Endothelial cell (in vitro differentiated cells): Measurements from ENCODE around the gene SEMA3D. TPM values are rescaled to one million over a fixed set of nuclear protein-coding genes. Genes with fewer than 3 reads are reported as not detected.

Experiments used
- DNase-seq: peaks from one replicate; pipeline ENCODE4 v3.0.0; 2021; ENCODE audit warnings: low spot score
- H3K27ac Mint-ChIP-seq: one replicate; pipeline ENCODE4 v1.8.0; 2021; ENCODE audit warnings: mixed read lengths, inconsistent platforms; ENCODE audit not compliant: unreplicated experiment
- H3K27me3 Mint-ChIP-seq: one replicate; pipeline ENCODE4 v1.8.0; 2021; ENCODE audit warnings: mild to moderate bottlenecking, moderate library complexity, mixed read lengths, inconsistent platforms; ENCODE audit not compliant: unreplicated experiment
- H3K36me3 Mint-ChIP-seq: one replicate; pipeline ENCODE4 v1.8.0; 2021; ENCODE audit warnings: mild to moderate bottlenecking, low read depth, mixed read lengths, inconsistent platforms; ENCODE audit not compliant: unreplicated experiment
- H3K4me1 Mint-ChIP-seq: one replicate; pipeline ENCODE4 v1.8.0; 2021; ENCODE audit warnings: mild to moderate bottlenecking, mixed read lengths, inconsistent platforms; ENCODE audit not compliant: unreplicated experiment
- H3K4me3 Mint-ChIP-seq: one replicate; pipeline ENCODE4 v1.8.0; 2021; ENCODE audit warnings: mild to moderate bottlenecking, mixed read lengths, inconsistent platforms; ENCODE audit not compliant: unreplicated experiment
- H3K9me3 Mint-ChIP-seq: one replicate; pipeline ENCODE4 v1.8.0; 2021; ENCODE audit warnings: mixed read lengths, inconsistent platforms; ENCODE audit not compliant: unreplicated experiment
- CTCF ChIP-seq: fragments of 200-600 bp; sonication (generic); IDR thresholded peaks from one replicate; pipeline ENCODE4 v1.5.0; 2021; ENCODE audit warnings: antibody characterized with exemption; ENCODE audit not compliant: unreplicated experiment
- total RNA-seq: library from RNA; stranded (reverse); fragmentation: NEBNext Ultra II Directional; extraction: Animal tissue kit (Norgen Biotek cat#: 25700); gene quantifications from one replicate; pipeline ENCODE4 v1.2.1, GENCODE V29; 2021; ENCODE audit not compliant: unreplicated experiment

SEMA3D gene
- total RNA-seq, 1 donor from 2014 or later = 1.8 TPM

- Mint-ChIP-seq H3K4me3 (peak overlapping the region; percentile 91), H3K36me3 (no peaks in the 10 kb centered on the region), H3K27ac (peak overlapping the region; percentile 80), H3K4me1 (peaks cover 15% of the 10 kb centered on the region), H3K9me3 (no peaks in the 10 kb centered on the region), H3K27me3 (peaks cover 11% of the 10 kb centered on the region)
- peak; percentile 49 for DNase-seq
- TF ChIP-seq CTCF = no peak
Observed at GRCh38 chr7:85186083-85186520, 754 bp downstream of the SEMA3D start.

- no peaks in the 10 kb centered on the region for H3K9me3 Mint-ChIP-seq
- TF ChIP-seq CTCF = no peak
Observed at GRCh38 chr7:85185424-85186082, 1.3 kb downstream of the SEMA3D start.

GRCh38 chr7:85184599-85185423 is 2.0 kb downstream of the SEMA3D start:
- Mint-ChIP-seq H3K4me1 (peaks cover 15% of the 10 kb centered on the region), H3K9me3 (no peaks in the 10 kb centered on the region), H3K4me3 (peak overlapping the region; percentile 91), H3K27me3 (peaks cover 13% of the 10 kb centered on the region), H3K27ac (no peak overlapping the region), H3K36me3 (no peaks in the 10 kb centered on the region)
- peak; percentile 49 for DNase-seq
- TF ChIP-seq CTCF = no peak

More at GRCh38 chr7:85185424-85186082, 1.3 kb downstream of the SEMA3D start:
- Mint-ChIP-seq H3K4me3 (peak overlapping the region; percentile 91), H3K27me3 (peaks cover 11% of the 10 kb centered on the region), H3K4me1 (peaks cover 15% of the 10 kb centered on the region), H3K27ac (peak overlapping the region; percentile 80), H3K36me3 (no peaks in the 10 kb centered on the region)
- peak; percentile 48 for DNase-seq

- Mint-ChIP-seq H3K9me3 (peaks cover 2% of the 10 kb centered on the region), H3K27me3 (peaks cover 13% of the 10 kb centered on the region), H3K4me3 (no peak overlapping the region), H3K4me1 (peaks cover 15% of the 10 kb centered on the region), H3K36me3 (peaks cover 2% of the 10 kb centered on the region), H3K27ac (no peak overlapping the region)
- no peak for TF ChIP-seq CTCF
- no peak for DNase-seq
Observed at GRCh38 chr7:85183296-85183695, 3.6 kb downstream of the SEMA3D start.
